Right lobe of liver (tissue), 4 donors: ENCODE data around the gene CLCN3.
"Not testable (repeated sequence)": the region's sequence is repeated elsewhere in the genome, so short reads cannot be mapped to it uniquely, and the experiment has no call there.

Experiments used
- CTCF ChIP-seq, 4 donors: fragments of 200-600 bp in 3 of 4; fragments of 450-650 bp in 1 of 4; IDR thresholded peaks; one replicate each; pipeline versions ENCODE4 v1.5.1 to v1.8.0; 2016 to 2022; ENCODE audit warnings: antibody characterized with exemption in 4 of 4, mild to moderate bottlenecking in 2 of 4
- POLR2A ChIP-seq: fragments of 450-650 bp; IDR thresholded peaks from one replicate; pipeline ENCODE4 v1.6.1; 2017; ENCODE audit warnings: antibody characterized with exemption, mild to moderate bottlenecking
- donor health status: DM: no; HTN: no; CAD: no.
- donor health status: DM: no; HTN: no; CAD: no.
- donor health status: DM: no; HTN: yes; CAD: no.

- not testable (repeated sequence) for TF ChIP-seq CTCF (IDR thresholded peaks at IDR 0.05); POLR2A
Observed at GRCh38 chr4:169678486-169678885, 58.1 kb downstream of the CLCN3 start.
